M059J (cell line): ENCODE measurements around the gene AHNAK. TPM values are rescaled to one million over a fixed set of nuclear protein-coding genes. Genes with fewer than 3 reads are reported as not detected.
"Not testable (repeated sequence)": the region's sequence is repeated elsewhere in the genome, so short reads cannot be mapped to it uniquely, and the experiment has no call there.

ENCODE experiments used
- DNase-seq: peaks from one replicate; pipeline ENCODE4 v3.0.0-alpha.2; 2012; ENCODE audit warnings: low read depth
- total RNA-seq: library from RNA; depleted of rRNA; stranded (reverse); fragments of >200 nt; shearing (Covaris generic); gene quantifications from 2 replicates; pipeline ENCODE4 v1.2.3, GENCODE V29; 2014; rRNA removed

Gene AHNAK
- 51.3 and 141 TPM in 2 replicates for total RNA-seq

- DNase-seq, result peak; percentile 73
Measured at GRCh38 chr11:62546244-62546928, at the start of gene AHNAK. AHNAK (minus strand) TSS chr11:62546806; CDS start chr11:62536098, 10,708 bp downstream.

DNA sequence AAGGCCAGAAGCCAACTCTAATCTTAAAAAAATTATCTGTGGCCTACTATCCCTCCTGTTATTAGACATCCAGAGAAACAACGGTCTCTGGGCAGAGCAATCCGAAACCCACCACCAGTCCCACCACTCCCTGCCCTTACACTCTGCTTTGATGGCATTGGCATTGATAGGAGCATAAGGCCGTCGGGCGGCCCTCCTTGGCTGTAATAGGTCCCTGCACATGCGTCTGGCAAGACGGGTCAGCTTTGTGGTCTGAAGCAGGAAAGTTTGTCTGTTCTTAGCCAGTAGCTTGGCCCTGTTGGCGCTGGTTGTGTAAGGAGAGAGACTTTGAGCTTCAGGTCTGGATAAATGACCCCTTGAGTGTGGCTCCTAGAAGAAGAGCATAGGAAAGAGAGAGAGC, 48.5 kb upstream of the AHNAK start:
- no peak for DNase-seq

- DNase-seq, result peak; percentile 81
Measured at GRCh38 chr11:62593434-62594044, 46.9 kb upstream of the AHNAK start.

DNA sequence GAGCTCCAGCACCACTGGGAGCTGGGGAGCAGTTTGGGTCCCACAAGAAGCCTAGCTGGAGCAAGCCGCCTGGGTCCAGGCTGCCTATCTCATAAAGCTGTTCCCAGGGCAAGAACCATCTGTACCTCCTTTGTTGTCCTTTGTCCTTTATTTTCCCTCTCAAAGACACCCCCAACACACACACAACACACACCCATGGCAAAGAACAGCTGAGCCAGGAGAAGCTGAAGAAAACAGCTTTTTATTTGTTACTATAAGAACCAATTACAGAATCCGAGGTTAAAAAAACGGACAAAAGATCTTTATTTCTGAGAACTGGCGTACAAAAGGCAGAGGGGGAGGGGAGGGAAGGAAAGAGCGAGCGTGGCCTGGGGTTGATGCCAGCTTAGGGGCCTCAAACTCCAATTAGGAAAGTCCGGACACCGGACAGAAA, 46.4 kb upstream of the AHNAK start:
- DNase-seq, result no peak

GRCh38 chr11:62592146-62592815, 45.7 kb upstream of the AHNAK start:
- DNase-seq, result no peak

GRCh38 chr11:62591448-62592145, 45.0 kb upstream of the AHNAK start, which contains the start of gene TUT1:
TUT1 (minus strand) TSS chr11:62591523; CDS start chr11:62591485, 38 bp downstream.
- DNase-seq, result peak; percentile 99

DNA sequence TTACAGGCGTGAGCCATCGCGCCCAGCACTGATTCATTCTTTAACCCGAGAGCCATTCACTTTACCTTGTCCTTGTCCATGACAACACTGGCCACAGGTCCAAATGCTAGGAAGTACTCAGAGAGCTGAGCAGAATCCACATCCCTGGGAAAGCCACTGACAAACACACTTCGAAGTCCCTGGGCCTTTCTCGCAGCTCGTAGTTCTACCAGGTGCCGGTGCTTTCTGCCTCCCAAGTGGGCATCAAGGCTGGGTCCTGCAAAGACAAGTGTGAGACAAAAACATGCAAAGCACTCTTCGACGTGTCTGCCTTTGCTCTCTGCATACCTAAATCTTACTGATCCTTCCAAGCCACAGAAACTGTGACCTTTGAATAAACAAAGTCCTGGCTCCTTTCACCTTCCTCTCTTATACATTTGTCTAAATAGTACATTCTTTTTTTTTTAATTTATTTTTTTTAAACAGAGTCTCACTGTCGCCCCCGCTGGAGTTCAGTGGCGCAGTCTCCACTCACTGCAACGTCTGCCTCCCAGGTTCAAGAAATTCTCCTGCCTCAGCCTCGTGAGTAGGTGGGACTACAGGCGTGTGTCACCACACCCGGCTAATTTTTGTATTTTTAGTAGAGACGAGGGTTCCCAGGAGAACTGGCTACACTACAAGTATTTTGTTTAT, 42.5 kb upstream of the AHNAK start:
- DNase-seq, result no peak

- DNase-seq, result not testable (repeated sequence)
Measured at GRCh38 chr11:62585356-62585755, 38.8 kb upstream of the AHNAK start.

DNA sequence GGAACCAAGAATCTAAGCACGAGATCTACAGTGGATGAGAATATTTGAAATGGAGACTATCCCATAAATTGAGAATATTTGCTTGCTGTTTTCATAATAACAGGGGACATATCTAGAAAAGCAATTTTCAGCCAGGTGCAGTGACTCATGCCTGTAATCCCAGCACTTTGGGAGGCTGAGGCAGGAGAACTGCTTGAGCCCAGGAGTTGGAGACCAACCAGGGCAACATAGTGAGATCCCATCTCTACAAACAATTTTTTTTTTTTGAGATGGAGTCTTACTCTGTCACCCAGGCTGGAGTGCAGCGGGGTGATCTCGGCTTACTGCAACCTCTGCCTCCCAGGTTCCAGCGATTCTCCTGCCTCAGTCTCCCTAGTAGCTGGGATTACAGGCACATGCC, 35.1 kb upstream of the AHNAK start:
- DNase-seq, result not testable (repeated sequence)

GRCh38 chr11:62580959-62581715, 34.5 kb upstream of the AHNAK start:
- DNase-seq, result no peak

DNA sequence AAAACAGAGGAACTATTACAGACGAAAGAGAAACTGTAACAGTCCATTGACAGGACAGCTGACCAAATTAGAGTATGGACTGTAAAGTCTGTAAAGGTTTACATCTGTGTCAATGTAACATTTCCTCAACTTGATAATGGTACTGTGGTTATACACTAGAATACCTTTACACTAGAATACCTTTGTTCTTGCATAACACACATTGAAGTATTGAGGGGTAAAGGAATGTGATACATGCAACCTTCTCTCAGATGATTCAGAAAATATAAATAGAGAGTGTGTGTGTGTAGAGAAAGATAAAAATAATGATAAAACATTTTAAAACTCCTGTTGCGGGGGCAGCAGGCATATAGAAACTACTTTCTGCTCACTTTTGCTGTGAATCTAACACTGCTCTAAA, 32.6 kb upstream of the AHNAK start:
- no peak for DNase-seq

DNA sequence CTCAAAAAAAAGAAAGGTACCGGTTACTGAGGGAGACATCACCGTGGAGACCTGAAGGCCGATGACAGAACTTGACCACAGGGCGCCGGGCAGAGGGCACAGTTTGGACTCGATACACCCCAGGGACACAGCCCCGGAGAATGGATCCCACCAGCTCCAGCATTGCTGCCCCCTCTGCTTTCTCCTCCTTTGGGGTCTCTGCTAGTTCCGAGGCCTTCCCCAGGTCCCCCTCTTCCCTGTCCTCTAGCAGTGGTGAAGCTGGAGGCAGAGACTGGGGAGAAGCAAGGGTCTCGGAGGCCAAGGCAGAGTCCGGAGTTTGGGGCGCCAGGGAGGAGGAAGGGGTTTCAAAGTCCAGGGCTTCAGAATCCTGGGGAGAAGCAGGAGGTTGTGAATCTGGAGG, 31.9 kb upstream of the AHNAK start:
- DNase-seq, result no peak

DNA sequence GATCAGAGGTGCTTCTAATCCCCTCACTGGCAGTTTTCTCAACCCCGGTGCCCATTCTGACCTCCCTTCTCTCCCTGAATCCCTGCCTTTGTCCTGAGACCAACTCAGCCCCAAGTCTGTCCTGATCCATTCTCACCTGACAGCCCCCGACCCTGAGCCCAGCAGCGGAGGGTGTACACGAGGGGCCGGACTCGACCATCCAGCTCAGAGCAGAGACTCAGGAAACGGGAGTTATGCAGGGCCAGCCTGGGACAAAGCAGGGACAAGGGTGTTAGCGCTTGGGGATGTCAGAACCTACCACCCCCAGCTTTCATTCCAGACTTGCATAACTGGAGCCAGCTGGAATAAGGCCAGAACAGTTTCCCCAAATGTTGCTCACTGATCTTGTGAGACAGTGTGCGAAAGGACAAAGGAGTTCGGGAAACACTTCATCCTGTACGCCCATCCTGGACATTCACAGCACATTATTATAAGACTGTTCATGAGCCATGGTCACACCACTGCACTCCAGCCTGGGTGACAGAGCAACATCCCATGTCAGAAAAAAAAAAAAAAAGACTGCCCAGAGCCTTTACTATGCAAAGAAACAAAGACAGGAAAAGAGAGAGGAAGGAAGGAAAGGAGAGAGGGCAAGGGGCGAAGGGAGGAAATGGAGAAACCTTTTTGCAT, 30.6 kb upstream of the AHNAK start:
- DNase-seq, result no peak

GRCh38 chr11:62575837-62576236, 29.2 kb upstream of the AHNAK start:
- no peak for DNase-seq

DNA sequence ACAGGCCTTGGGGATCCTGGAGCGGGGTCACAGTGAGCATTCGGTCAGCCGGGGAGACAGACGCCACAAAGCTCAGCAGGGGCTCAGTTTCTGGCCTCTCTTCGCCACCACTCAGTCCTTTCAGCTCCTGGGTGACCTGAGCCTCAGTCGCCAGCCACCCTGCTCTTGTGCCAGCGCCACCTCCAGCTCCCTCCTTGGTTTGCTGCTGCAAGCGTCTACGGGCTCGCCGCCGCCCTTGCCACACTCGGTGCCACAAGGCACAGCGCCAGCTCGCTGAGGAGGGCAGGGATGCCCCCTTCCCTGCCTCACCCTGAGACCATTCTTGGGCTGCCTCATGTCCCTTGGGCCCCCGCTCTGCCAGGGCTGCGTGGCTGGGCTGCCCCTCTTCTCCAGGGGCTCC, 28.6 kb upstream of the AHNAK start:
- no peak for DNase-seq

DNA sequence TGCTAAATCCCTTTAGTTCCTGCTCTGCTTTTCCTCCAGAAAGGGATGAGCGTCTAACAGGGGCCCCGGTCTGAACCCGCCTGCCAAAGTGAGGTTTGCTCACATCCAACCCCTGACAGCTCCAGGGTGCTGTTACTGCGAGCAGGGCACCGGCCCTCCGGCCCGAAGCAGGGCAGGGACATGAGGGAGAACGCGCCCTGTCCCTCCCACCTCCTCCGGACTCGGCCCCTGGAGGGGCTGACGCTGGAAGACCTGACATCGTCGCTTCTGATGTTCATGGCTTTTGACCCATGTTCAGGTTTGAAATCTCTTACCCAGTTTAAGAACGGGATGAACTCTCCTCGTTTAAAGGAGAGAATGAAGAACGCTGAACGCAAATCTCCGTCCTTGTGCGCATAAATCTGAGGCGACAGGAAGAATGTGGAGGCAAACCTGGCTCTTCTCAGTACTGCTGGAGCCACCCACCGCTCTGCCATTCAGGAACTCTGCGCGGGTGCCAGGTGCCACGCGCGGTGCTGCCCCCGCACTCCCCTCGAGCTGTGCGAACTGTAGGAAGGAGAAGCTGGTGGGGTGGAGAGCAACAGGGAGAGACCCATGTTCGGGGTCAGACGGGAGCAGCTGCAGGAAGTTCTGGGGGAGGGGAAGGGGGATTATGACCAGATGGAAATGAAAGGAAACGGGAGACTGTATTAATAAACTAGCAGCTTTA, 27.9 kb upstream of the AHNAK start:
- no peak for DNase-seq

DNA sequence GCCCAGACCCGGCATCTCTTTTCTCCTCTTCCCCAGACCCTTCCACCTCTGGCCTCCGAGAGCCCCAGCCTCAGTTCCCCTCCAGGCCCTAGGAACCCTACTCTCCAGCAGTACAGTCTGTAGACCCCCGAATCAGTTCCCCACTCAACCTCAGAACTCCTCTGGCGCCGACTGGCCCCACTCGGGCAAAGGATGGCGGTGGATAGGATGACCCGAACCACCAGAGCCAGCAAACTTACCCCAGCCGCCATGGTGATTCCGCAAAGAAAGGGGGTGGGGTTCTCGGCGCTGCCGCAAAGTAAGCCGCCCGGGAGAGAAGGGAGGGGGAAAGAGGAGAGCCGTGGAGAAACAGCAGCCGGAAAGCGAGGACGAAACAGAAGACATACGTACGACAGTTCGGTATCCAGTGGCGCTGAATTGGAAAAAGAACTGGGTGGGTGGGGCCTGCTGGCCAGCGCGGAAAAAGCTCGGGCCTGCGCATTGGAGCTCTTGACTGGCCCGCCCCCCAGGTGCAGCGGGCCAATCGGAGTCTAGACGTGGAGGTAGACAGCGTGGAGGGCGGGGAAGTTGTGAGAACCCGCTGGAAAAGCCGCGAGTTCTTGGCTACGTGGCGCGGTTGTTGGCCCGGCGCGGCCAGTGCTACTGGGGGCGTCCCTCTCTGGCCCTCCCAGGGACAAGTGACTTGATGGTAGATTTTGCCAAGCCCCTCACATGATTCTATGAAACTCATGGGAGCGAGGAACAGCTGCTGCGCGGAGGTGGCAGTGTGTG, 27.2 kb upstream of the AHNAK start, which contains the start of gene EEF1G:
EEF1G (minus strand) TSS at position 300 of the 771 bp plus-strand sequence; CDS start at position 251, 49 bp downstream.
- peak; percentile 100 for DNase-seq

GRCh38 chr11:62573006-62573591, 26.5 kb upstream of the AHNAK start:
- peak; percentile 36 for DNase-seq
